GM12872 (cell line): Measurements from ENCODE around the gene SRSF6.

ENCODE experiments used
- TF ChIP-seq, protein P1 (sequence below): IDR thresholded peaks from 3 replicates; pipeline ENCODE4 v1.5.1; 2011; ENCODE audit warnings: low read depth, mild to moderate bottlenecking, low read length, moderate library complexity; ENCODE audit not compliant: insufficient read depth

Gene SRSF6

DNA sequence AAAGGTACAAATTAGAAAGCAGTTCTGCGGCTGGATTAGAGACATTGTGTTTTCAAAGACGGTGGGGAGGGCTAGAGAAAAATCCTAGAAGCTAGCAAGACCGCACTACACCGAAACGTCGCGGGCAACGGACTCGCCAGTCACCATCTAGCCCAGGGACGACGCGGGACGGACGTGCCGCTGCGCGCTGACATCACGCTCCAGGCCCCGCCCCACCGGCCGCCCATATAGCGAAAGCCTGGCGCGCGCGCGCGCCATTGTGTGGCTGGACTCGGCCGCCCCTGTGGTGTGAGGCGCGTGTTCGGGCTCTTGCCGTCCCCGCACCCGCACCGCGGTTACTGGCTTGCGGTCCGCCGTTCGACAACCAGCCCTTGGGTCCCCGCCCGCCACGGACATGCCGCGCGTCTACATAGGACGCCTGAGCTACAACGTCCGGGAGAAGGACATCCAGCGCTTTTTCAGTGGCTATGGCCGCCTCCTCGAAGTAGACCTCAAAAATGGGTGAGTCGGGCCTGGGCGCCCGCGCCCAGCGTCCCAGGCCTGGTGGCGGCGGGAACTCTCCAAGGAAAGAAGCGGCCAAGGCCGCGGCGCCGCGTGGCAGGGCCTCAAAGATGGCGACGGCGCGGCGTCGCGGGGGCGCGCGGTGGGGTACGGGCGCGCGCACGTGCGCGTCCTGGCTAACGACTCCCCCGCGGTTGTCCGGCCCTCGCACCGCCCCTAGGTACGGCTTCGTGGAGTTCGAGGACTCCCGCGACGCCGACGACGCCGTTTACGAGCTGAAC, at the start of gene SRSF6:
TSS of gene SRSF6 (plus strand) at position 257 of the 782 bp plus-strand sequence. CDS start at position 395, 138 bp downstream.
- TF ChIP-seq, protein P1, sequence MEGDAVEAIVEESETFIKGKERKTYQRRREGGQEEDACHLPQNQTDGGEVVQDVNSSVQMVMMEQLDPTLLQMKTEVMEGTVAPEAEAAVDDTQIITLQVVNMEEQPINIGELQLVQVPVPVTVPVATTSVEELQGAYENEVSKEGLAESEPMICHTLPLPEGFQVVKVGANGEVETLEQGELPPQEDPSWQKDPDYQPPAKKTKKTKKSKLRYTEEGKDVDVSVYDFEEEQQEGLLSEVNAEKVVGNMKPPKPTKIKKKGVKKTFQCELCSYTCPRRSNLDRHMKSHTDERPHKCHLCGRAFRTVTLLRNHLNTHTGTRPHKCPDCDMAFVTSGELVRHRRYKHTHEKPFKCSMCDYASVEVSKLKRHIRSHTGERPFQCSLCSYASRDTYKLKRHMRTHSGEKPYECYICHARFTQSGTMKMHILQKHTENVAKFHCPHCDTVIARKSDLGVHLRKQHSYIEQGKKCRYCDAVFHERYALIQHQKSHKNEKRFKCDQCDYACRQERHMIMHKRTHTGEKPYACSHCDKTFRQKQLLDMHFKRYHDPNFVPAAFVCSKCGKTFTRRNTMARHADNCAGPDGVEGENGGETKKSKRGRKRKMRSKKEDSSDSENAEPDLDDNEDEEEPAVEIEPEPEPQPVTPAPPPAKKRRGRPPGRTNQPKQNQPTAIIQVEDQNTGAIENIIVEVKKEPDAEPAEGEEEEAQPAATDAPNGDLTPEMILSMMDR: no peak

DNA sequence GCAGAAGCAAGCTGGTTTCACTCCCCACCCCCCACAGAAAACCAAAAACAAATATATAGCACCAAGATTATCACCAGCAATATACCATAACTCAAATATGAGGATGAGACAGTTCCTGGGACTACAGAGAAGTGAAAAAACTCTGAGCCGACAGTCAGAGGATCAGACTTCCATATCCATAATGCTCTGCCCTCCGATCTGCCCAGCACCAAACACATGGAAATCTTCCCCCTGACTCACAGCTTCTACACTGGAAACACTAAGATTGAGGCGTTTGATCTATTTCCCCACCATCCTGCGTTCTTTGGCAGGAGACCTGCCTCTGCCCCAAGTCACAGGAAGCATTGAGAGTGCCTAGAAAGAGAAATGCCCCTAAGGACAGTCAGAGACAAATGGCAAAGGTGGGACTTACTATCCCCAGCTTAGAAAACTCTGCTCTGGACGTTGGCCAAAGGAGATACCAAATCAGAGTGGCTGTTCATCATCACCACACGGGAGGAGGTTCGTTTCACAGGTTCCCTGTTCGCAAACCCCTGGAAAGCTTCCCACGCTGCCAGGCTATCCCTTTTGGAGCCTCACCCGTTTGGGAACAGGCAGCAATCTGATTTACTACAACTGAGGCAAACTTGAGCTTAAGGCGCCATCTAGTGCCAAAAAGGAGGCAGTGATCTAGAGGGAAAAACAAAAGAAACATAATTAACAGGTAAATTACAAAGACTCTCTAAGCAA, 48.7 kb upstream of the SRSF6 start:
- TF ChIP-seq, protein P1: peak; percentile 74

DNA sequence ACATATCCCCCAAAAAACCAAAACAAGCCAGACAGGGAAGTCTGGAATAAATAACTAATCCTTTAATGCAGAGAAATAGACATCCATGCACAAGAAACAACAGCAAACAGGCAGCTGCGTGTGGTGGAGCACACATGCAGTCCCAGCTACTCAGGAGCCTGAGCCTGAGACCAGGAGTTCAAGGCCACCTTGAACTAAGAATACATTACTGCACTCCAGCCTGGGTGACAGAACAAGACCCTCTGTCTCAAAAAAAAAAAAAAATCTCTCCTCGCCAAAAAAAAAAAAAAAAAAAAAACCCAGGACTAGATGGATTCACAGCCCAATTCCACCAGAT, 48.2 kb upstream of the SRSF6 start:
- TF ChIP-seq, protein P1: no peak

DNA sequence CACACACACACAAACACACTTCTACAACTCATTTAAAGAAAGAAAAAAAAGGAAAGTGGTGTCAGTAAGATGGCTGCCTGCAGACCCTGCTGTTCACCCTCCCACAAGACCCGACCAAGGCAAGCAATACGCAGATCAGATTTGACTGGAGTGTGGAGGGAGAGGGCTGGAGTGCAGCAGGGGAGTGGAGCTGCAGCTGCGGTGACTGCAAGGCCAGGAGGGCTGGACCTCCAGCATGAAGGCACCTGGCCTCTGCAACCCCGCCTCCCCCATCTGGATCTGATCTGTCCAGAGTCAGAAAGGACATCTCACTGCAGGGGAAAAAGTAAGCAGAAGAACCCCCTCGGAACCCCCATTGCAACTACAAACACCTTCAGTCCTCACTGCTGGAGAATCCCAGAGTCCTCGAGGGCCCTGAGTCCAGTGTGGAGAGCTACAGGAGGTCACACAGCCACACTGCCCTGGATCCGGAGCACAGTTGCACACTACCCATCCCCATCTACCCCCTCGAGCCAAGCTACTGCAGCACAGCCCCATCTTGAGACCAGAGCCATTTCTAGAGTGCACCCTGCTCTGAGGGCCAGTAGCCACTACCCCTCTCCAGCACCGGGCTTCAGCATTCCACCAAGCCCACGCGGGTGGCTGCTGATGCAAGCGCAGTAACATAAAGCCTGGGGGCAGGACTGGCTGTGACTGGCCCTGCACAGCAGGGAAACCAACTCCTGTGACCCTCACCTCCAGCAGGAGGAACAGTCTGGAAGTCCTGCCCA, 41.9 kb upstream of the SRSF6 start:
- TF ChIP-seq, protein P1: no peak

DNA sequence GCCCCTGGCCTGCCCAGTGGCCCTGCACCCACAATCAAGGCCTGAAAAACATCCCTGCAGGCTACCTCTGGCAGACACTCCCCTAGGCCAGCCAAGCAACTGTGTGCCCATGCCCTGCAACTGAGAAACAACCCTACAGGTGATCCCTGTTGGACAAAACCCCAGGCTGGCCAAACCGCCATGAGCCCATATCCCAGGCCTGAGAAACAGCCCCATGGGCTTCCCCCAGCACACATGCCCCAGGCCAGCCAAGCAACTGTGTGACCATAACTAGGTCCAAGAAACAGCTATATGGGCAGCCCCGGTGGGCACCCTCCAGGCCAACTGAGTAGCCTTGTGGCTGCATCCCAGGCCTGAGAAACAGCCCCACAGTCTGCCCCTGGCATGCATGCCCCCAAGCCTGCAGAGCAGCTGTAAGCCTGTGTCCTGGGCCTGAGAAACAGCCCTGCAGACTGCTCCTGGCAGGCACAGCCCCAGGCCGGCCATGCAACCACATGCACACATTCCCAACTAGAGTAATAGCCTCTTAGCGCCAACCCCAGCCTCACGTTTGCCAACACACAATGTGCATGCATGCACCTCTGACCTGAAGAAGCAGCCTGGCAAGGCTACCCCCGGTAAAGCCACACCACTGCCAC, 41.0 kb upstream of the SRSF6 start:
- TF ChIP-seq, protein P1: no peak

DNA sequence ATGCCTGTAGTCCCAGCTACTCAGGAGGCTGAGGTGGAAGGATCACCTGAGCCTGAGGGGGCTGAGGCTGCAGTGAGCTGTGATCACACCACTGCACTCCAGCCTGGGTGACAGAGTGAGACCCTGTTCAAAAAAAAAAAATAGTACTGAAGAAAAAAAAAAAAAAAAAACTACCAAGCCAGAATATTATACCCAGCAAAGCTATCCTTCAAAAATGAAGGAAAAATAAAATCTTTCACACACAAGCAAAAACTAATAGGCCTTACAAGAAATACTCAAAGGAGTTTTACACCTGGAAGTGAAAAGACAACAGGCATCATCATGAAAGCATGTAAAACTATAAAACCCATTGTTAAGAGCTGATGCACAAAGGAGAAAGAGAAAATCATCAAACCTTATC, 37.5 kb upstream of the SRSF6 start:
- TF ChIP-seq, protein P1: no peak

DNA sequence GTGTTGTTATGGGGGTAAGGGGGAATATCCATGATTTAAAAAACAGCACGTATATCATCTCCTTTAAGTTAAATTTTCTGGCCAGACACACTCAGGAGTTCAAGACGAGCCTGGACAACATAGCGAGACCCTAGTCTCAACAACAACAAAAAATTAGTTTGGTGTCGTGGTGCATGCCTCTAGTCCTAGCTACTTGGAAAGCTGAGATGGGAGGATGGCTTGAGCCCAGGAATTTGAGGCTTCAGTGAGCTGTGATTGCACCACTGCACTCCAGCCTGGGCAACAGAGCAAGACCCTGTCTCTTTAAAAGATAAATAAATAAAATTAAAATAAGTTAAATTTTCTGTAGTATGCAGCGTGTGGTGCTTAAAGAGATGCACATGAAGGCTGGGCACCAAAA, 31.5 kb upstream of the SRSF6 start:
- TF ChIP-seq, protein P1: no peak
